Measurements from ENCODE around the gene OR1K1.

The OR1K1 gene

GRCh38 chr9:122786338-122786737, 13.6 kb upstream of the OR1K1 start:
- H3K79me2 ChIP-seq = no peaks in the 10 kb centered on the region
- H3K9ac ChIP-seq = no peak overlapping the region
- H3K4me3 ChIP-seq (ENCODE audit: low read depth, low read length) = no peak overlapping the region
- no peaks in the 10 kb centered on the region for H3K9me3 ChIP-seq (ENCODE audit: control insufficient read depth, low read length)
- no peak for TF ChIP-seq CTCF (IDR thresholded peaks at IDR 0.05)
- no peak overlapping the region for H3K4me2 ChIP-seq (ENCODE audit: low read length)
- H2AFZ ChIP-seq = no peak overlapping the region
- H3K27ac ChIP-seq = no peak overlapping the region
- H3K4me1 ChIP-seq = no peaks in the 10 kb centered on the region
- no peaks in the 10 kb centered on the region for H3K36me3 ChIP-seq (ENCODE audit: control insufficient read depth, insufficient read depth, low read length)
- no peaks in the 10 kb centered on the region for H3K27me3 ChIP-seq (ENCODE audit: control insufficient read depth, insufficient read depth, low read length)

- H3K27ac ChIP-seq = no peak within 1 kb of the TSS
Observed at GRCh38 chr9:122788831-122789230, 11.1 kb upstream of the OR1K1 start, which contains the start of gene OR5C1. TSS of gene OR5C1 (plus strand) at chr9:122788933. CDS start at chr9:122788933, 0 bp downstream.

GRCh38 chr9:122789256-122790046, 10.5 kb upstream of the OR1K1 start:
- no peak for TF ChIP-seq CTCF (IDR thresholded peaks at IDR 0.05)
- no peaks in the 10 kb centered on the region for H3K27me3 ChIP-seq (ENCODE audit: control insufficient read depth, insufficient read depth, low read length)
- no peaks in the 10 kb centered on the region for H3K36me3 ChIP-seq (ENCODE audit: control insufficient read depth, insufficient read depth, low read length)
- H3K79me2 ChIP-seq = no peaks in the 10 kb centered on the region
- H2AFZ ChIP-seq = no peak overlapping the region
- H3K9me3 ChIP-seq (ENCODE audit: control insufficient read depth, low read length) = no peaks in the 10 kb centered on the region
- no peak overlapping the region for H3K4me3 ChIP-seq (ENCODE audit: low read depth, low read length)
- H3K9ac ChIP-seq = no peak overlapping the region
- no peaks in the 10 kb centered on the region for H3K4me1 ChIP-seq
- H3K27ac ChIP-seq = no peak overlapping the region
- H3K4me2 ChIP-seq (ENCODE audit: low read length) = no peak overlapping the region

More at GRCh38 chr9:122788831-122789230, 11.1 kb upstream of the OR1K1 start, which contains the start of gene OR5C1:
- Histone ChIP-seq H3K9ac (no peak within 1 kb of the TSS), H2AFZ (no peak within 1 kb of the TSS), H3K27me3 (ENCODE audit: control insufficient read depth, insufficient read depth, low read length) (no peaks in the 10 kb centered on the region), H3K9me3 (ENCODE audit: control insufficient read depth, low read length) (no peaks in the 10 kb centered on the region), H3K4me3 (ENCODE audit: low read depth, low read length) (no peak within 1 kb of the TSS), H3K4me2 (ENCODE audit: low read length) (no peak within 1 kb of the TSS), H3K36me3 (ENCODE audit: control insufficient read depth, insufficient read depth, low read length) (no peaks in the 10 kb centered on the region), H3K4me1 (no peaks in the 10 kb centered on the region), H3K79me2 (no peaks in the 10 kb centered on the region)
- TF ChIP-seq CTCF (IDR thresholded peaks at IDR 0.05) = no peak

GRCh38 chr9:122791872-122792669, 7.9 kb upstream of the OR1K1 start:
- Histone ChIP-seq H3K9me3 (ENCODE audit: control insufficient read depth, low read length) (no peaks in the 10 kb centered on the region), H3K36me3 (ENCODE audit: control insufficient read depth, insufficient read depth, low read length) (no peaks in the 10 kb centered on the region), H3K9ac (no peak overlapping the region), H3K27me3 (ENCODE audit: control insufficient read depth, insufficient read depth, low read length) (no peaks in the 10 kb centered on the region), H3K4me1 (no peaks in the 10 kb centered on the region), H3K4me2 (ENCODE audit: low read length) (no peak overlapping the region), H2AFZ (no peak overlapping the region), H3K27ac (no peak overlapping the region), H3K79me2 (no peaks in the 10 kb centered on the region), H3K4me3 (ENCODE audit: low read depth, low read length) (no peak overlapping the region)
- TF ChIP-seq CTCF (IDR thresholded peaks at IDR 0.05) = no peak

Data from parathyroid adenoma (tissue), 2 donors.